Smooth muscle cell of the brain vasculature (primary cell): ENCODE results near the gene RPL4.
"Not testable (repeated sequence)": the region's sequence is repeated elsewhere in the genome, so short reads cannot be mapped to it uniquely, and the experiment has no call there.

Experiments used
- DNase-seq: peaks from one replicate; pipeline ENCODE4 v3.0.0-alpha.2; 2012; ENCODE audit warnings: low read depth, low spot score

The RPL4 gene

GRCh38 chr15:66491846-66492245, 12.8 kb downstream of the RPL4 start:
- DNase-seq = no peak

- DNase-seq = no peak
These were observed 15.4 kb downstream of the RPL4 start for GRCh38 chr15:66489179-66489791.

- no peak for DNase-seq
These were observed 16.1 kb downstream of the RPL4 start for GRCh38 chr15:66488525-66488924.

GRCh38 chr15:66486887-66487286, 17.8 kb downstream of the RPL4 start:
- no peak for DNase-seq

- no peak for DNase-seq
These were observed 20.0 kb downstream of the RPL4 start for GRCh38 chr15:66484539-66485112.

- DNase-seq = no peak
These were observed 21.5 kb downstream of the RPL4 start for GRCh38 chr15:66483131-66483566.

GRCh38 chr15:66482539-66482938, 22.1 kb downstream of the RPL4 start:
- no peak for DNase-seq

GRCh38 chr15:66481107-66481856, 23.4 kb downstream of the RPL4 start:
- no peak for DNase-seq

- DNase-seq = no peak
These were observed 24.4 kb downstream of the RPL4 start for GRCh38 chr15:66480267-66480666.

GRCh38 chr15:66477011-66477410, 27.6 kb downstream of the RPL4 start:
- no peak for DNase-seq

- no peak for DNase-seq
These were observed 28.1 kb downstream of the RPL4 start for GRCh38 chr15:66476535-66476934.

- no peak for DNase-seq
These were observed 29.7 kb downstream of the RPL4 start for GRCh38 chr15:66474963-66475362.

GRCh38 chr15:66474135-66474534, 30.5 kb downstream of the RPL4 start:
- DNase-seq = no peak

GRCh38 chr15:66472176-66472999, 32.3 kb downstream of the RPL4 start:
- no peak for DNase-seq

- not testable (repeated sequence) for DNase-seq
These were observed 33.8 kb downstream of the RPL4 start for GRCh38 chr15:66470825-66471224.

- not testable (repeated sequence) for DNase-seq
These were observed 37.3 kb downstream of the RPL4 start for GRCh38 chr15:66467162-66468040.

- not testable (repeated sequence) for DNase-seq
These were observed 39.4 kb downstream of the RPL4 start for GRCh38 chr15:66465294-66465693.

- DNase-seq = no peak
These were observed 42.0 kb downstream of the RPL4 start for GRCh38 chr15:66462627-66463026.

GRCh38 chr15:66461917-66462316, 42.7 kb downstream of the RPL4 start:
- no peak for DNase-seq

- not testable (repeated sequence) for DNase-seq
These were observed 43.4 kb downstream of the RPL4 start for GRCh38 chr15:66461294-66461693.
